GM12878 (cell line): ENCODE results near the gene TCF25.

Source experiments
- EZH2 ChIP-seq: IDR thresholded peaks from 2 replicates; pipeline ENCODE4 v1.6.1; 2012; ENCODE audit warnings: low read depth, mild to moderate bottlenecking, control low read depth, inconsistent platforms, low read length, borderline replicate concordance; ENCODE audit not compliant: control insufficient read depth
- NFYB ChIP-seq: IDR thresholded peaks from 2 replicates; pipeline ENCODE4 v1.6.1; 2011; ENCODE audit warnings: low read depth, mild to moderate bottlenecking, low read length, improper control_type of control experiment, moderate library complexity; ENCODE audit not compliant: insufficient read depth
- TF ChIP-seq, protein P1 (sequence below), 3 experiments: IDR thresholded peaks in 2 of 3; conservative IDR thresholded peaks in 1 of 3; 2 replicates each; pipeline ENCODE4 v1.5.1; 2011; ENCODE audit warnings: low read depth in 3 of 3, low read length in 3 of 3, mild to moderate bottlenecking in 3 of 3, control low read depth in 2 of 3, moderate library complexity in 2 of 3, inconsistent platforms in 1 of 3, mixed read lengths in 1 of 3; ENCODE audit not compliant: control insufficient read depth in 2 of 3, insufficient read depth in 1 of 3; ENCODE audit errors: extremely low read depth in 1 of 3

DNA sequence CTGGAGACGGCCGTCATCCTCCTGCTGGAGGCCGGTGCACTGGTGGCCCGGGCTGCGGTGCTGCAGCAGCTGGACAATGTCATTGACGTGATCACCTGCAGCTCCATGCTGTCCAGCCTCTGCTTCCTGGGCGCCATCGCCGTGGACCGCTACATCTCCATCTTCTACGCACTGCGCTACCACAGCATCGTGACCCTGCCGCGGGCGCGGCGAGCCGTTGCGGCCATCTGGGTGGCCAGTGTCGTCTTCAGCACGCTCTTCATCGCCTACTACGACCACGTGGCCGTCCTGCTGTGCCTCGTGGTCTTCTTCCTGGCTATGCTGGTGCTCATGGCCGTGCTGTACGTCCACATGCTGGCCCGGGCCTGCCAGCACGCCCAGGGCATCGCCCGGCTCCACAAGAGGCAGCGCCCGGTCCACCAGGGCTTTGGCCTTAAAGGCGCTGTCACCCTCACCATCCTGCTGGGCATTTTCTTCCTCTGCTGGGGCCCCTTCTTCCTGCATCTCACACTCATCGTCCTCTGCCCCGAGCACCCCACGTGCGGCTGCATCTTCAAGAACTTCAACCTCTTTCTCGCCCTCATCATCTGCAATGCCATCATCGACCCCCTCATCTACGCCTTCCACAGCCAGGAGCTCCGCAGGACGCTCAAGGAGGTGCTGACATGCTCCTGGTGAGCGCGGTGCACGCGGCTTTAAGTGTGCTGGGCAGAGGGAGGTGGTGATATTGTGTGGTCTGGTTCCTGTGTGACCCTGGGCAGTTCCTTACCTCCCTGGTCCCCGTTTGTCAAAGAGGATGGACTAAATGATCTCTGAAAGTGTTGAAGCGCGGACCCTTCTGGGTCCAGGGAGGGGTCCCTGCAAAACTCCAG is 46.4 kb downstream of the TCF25 start:
- TF ChIP-seq, protein P1, sequence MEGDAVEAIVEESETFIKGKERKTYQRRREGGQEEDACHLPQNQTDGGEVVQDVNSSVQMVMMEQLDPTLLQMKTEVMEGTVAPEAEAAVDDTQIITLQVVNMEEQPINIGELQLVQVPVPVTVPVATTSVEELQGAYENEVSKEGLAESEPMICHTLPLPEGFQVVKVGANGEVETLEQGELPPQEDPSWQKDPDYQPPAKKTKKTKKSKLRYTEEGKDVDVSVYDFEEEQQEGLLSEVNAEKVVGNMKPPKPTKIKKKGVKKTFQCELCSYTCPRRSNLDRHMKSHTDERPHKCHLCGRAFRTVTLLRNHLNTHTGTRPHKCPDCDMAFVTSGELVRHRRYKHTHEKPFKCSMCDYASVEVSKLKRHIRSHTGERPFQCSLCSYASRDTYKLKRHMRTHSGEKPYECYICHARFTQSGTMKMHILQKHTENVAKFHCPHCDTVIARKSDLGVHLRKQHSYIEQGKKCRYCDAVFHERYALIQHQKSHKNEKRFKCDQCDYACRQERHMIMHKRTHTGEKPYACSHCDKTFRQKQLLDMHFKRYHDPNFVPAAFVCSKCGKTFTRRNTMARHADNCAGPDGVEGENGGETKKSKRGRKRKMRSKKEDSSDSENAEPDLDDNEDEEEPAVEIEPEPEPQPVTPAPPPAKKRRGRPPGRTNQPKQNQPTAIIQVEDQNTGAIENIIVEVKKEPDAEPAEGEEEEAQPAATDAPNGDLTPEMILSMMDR (IDR thresholded peaks at IDR 0.05 in 2 of 3, conservative IDR thresholded peaks at IDR 0.05 in 1 of 3; ENCODE audit: control insufficient read depth in 2 of 3, extremely low read depth in 1 of 3, insufficient read depth in 1 of 3, low read depth in 3 of 3, low read length in 3 of 3): no peak
- TF ChIP-seq NFYB (no peak), EZH2 (no peak)
